Activated T-cell treated with anti-CD3 and anti-CD28 coated beads for 48 hours (primary cell): ENCODE results near the gene PAM16.

Source experiments
- DNase-seq: peaks from one replicate; pipeline ENCODE4 v3.0.0-alpha.2; 2020; ENCODE audit warnings: low read depth

PAM16 gene

DNA sequence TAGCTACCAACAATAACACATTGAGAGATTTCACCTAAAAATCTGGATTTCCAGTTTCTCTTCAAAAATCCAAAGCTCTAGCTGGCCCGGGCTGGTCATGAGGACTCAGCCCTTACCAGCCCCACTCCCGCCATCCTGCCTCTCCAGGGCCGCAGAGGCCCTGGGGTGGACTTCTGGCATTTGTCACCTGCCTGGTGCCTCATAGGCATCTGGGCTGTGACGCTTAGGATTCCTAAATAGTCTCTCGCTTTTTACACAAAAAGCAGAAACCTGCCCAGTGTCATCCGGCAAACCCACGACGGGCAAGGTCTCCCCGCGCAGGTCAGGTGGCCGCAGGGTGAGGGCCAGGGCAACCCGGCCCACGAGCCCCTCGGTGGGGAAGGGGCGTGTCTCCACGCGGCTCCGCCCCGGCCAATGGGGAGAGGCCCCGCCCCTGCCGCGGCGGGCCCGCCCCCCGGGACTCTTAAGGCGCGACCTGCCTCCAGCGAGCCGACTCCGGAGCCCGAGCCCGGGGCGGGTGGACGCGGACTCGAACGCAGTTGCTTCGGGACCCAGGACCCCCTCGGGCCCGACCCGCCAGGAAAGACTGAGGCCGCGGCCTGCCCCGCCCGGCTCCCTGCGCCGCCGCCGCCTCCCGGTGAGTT lies 20.4 kb upstream of the PAM16 start, which contains the start of gene VASN:
VASN (plus strand) TSS at position 492 of the 644 bp plus-strand sequence. CDS start 9,030 bp downstream, outside the sequence.
- peak; percentile 74 for DNase-seq

DNA sequence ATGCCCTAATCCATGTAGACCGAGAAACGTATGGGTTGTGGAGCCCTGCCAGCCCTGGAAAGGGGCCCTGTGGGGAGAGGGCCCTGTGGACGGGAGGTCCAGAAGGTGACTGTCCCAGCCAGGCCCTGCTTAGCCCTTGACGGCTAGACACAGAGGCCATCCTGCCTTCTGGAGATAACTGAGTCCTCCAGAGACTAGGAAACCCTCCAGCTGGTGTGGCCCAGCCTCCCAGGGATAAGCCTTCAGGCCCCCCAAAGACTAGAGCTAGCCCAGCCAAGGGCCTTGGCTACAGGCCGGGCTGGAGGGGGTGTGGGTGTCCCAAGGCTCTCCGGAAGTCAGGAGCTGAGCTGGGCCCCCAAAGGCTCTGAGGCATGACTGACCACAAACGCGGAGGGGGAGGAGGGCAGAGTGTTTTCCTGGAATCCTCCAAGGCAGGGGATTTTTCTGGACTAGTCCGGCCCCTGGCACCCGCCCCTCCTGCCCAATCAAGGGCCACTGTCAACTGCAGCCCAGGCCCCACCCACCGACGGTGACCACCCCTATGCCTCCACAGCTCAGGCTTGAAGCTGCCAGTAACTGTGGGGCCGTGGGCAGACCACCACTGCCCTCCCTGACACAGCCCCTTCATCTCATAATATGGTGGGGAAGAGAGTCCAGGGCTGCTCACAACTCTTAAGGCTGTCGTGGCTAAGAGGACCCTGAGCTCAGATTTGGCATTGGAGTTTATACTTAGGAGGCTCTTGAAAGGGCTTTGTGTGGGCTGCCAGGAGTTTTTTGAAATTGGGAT lies 19.6 kb upstream of the PAM16 start:
- DNase-seq = no peak

DNA sequence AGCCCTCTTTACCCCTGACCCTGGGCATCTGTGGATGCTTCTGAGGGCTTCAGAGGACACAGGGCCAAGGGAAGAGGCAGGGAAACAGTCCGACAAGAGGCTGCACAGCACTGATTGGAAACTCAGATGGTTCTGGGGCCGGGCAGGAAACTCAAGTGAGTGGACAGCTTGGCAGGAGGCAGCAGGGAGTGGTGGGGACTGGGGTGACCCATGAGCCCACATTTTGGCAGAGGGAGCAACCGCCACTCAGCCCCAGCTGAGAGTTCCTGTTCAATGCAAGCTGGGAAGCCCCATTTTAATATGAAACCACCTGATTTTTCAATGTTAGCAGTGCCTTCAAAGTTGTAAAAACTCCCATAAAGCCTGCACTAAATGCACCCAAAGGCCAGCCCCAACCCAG lies 19.0 kb upstream of the PAM16 start:
- DNase-seq = no peak

DNA sequence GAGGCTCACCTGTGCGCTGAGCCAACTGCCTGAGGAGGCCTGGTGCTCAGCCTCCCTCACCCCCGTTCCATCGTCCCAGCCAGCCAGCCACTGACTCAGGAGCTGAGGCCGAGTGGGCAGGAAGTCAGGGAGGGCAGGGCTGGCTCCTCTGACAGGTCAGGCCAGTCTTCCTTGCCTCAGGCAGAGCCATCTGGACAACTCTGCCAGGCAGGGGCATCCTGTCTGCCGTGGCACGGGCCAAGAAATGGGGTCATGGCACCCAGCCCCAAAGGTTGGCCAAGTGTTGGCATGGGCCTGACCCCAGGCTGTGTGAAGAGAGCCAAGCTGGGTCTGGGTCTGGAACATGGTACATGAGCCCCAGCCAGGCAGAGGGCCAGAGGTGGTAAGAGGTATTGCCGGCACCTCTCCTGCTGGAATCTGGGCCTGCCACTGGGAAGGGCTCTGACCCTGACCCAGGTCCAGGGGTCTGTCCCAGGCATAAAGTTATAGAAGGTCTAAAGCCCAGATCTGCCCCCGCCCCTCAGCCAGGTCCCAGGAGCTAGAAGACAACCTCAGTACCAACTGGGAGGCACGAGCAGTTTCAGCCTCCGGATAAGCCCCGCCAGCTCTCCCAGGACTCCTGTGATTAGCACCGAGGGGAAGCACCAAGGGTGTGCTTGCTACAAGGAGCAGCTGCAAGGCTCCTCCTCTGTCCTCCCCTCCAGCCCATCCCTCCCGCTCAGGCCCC lies 18.0 kb upstream of the PAM16 start:
- no peak for DNase-seq

DNA sequence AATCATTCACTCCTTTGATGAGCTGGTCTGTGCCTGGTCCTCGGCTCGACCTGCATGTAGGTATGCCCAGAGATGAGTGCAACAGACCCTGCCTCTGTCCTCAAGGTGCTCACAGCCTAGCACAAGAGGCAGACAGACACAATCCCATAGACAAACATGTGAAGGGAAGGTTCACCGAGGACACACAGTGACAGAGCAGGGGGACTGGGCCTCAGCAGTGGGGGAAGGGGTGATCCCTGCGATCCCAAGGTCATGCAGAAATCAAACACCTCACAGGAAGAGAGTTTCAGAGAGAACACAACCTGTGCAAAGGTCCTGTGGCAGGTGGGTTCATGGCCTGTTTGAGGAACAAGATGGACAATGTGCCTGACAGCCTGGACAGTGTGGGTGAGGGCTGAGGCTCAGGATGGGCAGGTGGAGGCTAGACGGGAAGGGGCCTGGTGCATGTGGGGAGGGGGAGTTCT lies 16.3 kb upstream of the PAM16 start:
- DNase-seq = no peak

DNA sequence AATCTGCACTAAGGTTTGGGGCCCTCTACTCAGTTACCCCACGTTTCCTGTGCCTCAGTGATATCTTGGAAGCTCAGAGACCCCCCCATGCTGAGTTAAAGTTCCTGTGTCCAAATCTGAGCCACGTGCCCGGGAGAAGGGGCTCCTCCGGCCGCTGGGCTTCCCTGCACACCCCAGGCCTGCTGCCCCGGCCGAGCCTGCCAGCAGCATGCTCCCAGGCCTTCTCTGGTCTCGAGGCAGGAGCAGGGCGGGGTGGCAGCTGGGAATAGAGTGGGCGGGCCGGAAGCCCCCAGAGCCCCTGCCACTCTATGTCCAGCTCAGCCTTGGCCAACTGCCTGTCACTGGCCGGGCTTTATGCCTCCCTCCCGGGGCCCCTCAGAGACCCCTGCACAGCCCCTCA lies 14.9 kb upstream of the PAM16 start:
- DNase-seq = no peak

DNA sequence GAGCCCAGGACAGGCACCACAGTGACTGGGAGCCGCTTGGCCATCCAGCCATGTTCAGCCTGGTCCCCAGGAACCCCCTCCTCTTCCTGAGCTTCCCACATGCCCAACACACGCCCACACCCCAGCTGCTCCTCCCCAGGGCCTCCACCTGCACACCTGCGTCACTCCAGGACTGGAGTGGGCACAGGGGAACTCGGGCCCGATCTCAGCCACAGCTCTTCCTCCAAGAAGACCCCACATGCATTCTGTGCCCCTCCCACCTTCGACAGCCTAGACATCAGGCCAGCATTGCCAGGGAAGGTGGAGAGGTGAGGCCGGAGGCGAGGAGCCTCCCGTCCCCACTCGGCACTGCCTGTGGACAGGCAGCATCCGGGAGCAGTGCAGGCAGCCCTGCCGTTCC lies 14.5 kb upstream of the PAM16 start:
- DNase-seq = no peak

DNA sequence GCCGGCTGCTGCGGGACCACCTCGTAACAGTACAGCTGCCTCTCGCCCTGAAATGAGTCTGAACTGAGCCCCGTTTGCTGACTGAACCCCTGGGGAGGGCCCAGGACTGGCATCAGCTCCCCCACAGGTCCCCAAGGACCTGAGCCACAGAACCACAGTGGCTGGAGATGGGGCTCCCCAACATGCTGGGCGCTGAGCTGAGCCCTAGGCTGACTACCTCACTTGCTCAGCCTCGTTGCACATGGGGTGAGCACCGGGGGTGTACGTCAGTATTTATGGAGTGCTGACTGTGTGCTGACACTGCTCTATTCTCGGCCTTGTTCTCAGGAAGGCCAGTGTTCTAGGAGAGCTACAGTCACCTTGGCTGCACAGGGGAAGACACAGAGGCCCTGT lies 13.9 kb upstream of the PAM16 start:
- no peak for DNase-seq

DNA sequence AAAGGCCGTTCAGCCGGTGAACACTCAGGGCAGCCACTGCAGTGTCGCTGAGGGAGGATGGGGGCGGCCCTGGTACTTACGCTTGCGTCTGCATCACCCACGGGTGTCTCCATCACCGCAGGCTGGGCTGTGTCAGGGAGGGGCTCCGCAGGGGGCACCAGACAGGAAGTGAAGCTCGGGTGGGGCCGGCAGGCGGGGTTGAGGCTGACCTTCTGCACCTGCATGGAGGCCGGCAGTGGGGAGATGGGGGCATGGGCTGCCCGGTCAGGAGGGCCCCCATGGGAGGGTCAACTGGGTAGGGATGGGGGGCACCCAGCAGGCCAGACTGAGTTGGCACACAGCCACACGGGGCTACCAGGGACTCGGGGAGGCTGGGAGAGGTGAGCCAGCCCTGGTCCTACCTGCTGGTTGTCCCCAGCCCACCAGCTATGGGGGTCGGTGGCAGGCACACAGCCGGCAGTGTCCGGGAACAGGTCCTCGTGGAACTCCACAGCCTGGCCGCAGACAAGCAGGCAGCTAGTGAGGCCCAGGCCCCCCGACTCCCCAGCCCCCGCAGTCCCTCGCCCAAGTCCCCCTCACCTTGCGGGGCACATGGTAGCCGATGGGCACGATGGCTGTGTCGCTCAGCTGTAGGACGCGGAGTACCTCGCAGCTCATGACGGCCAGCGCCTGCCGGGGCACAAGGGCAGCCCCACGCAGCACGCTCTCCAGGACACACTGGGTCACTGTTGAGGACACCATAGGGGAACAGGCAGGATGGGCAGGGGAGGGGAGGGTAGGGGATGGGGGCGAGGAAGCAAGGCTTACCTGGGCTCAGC lies 13.3 kb upstream of the PAM16 start:
- DNase-seq = no peak

DNA sequence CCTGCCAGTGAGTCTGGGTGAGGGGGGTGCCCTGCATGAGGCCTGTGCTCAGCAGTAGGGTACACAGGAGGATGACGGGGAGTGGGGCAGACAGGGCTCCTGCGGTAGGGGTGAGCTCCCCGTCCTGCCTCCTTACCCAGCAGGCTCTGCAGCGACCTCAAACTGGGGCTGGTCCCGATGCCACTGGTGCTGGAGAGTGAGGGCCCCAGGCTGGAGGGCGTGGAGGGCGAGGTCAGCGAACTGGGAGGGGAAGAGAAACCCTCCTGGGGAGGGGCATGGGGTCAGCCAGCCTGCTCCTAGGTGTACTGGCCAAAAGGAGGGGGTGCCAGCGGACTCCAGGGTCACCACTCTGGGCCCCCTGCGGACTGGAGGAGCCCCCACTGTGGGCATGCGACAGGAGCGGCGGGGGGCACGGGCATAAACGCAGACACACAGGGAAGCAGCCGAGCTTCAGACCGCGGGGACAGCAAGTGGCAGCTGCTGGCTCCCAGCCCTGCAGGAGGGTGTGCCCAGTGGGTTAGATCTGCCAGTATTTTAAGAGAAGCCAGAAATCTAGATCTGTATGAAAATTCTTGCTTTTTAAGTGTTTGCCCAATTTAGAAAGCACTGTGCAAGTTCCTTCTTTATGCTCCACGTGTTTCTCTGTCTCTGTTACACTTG lies 11.5 kb upstream of the PAM16 start:
- no peak for DNase-seq

DNA sequence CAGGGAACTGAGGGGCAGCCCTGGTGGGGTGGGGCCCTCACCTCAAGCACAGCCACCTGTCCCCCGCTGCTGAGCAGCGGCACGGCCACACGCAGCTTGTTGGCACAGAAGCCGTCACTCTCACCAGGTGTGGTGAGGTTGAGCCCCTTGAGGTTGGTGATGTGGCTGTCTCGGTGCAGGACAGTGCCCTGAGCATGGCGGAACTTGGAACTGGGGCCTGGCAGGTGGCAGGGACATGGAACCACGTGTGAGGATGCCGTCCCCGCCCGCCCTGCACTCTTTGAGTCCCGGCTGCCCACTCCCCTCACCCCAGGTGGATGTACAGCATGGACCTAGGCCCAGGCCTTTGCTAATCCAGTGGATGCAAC lies 10.8 kb upstream of the PAM16 start:
- DNase-seq = no peak

DNA sequence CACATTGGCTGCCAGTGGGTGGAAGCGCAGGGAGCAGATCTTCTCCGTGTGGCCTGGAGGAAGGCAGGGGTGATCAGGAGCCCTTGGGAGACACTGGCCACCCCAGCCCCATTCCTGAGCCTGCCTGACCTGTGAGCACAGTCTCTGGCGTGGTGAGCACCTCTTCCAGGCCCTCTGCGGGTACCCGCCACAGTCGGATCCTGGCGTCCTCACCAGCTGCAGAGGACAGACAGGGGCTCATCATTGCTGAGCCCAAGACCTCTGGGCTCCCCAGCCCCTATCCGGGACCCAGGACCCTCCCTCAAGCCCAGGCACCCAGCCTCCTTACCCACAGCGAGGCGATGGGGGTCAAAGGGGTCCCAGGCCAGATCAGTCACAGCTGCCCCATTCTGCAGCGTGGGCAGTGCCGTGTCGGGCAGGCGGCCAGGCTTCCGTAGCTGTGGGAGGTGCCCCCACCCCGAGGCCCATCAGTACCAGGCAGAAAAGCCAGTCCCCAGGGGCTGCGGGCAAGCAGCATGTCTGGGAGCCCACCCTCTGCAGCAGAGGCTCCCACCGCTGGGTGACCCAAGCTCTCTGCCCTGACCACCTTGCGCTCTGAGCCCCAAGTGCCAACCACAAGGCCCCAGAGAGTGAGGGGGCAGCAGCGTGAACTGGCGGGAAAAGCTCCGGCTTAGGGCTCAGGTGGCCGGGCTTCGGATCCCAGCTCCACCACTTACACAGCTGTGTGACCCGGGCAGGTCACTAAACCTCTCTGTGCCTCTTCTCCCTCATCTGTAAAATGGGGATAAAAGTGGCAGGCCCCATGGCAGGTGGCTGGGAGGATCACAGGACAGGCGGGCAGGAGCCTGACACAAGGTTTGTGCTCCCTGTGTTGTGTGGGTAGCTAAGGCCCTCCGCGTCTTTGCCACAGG lies 10.2 kb upstream of the PAM16 start:
- no peak for DNase-seq

DNA sequence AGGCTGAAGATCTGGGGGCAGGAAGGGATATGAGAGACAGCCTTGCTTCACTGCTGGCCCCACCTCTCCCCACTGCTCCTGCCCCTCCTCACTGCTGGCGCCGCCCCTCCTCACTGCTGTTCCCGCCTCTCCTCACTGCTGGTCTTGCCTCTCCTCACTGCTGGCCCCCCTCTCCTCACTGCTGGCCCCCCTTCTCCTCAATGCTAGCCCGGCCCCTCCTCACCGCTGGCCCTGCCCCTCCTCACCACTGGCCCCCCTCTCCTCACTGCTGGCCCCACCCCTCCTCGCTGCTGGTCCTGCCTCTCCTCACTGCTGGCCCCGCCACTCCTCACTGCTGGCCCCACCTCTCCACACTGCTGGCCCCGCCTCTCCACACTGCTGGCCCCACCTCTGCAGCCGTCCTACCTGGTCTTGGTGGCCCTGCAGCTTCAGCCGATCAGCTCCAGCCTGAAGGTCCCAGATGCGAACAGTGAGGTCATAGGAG lies 9.5 kb upstream of the PAM16 start:
- DNase-seq = no peak

DNA sequence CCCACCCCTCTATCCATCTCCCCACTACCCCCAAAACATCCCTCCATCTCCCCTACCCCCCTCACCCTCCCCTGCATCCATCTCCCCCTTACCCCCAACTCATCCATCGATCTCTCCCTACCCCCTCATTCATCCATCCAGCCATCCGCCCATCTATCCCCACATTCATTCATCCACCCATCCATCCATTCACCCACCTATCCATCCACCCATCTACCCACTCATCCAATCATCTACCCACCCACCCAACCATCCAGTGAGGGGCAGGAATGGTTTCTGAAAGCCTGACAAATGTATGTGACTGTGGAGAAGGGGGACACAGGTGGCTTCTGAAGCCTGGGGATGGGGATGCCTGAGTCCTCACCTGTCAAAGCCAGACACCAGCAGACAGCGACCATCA lies 8.8 kb upstream of the PAM16 start:
- DNase-seq = no peak

DNA sequence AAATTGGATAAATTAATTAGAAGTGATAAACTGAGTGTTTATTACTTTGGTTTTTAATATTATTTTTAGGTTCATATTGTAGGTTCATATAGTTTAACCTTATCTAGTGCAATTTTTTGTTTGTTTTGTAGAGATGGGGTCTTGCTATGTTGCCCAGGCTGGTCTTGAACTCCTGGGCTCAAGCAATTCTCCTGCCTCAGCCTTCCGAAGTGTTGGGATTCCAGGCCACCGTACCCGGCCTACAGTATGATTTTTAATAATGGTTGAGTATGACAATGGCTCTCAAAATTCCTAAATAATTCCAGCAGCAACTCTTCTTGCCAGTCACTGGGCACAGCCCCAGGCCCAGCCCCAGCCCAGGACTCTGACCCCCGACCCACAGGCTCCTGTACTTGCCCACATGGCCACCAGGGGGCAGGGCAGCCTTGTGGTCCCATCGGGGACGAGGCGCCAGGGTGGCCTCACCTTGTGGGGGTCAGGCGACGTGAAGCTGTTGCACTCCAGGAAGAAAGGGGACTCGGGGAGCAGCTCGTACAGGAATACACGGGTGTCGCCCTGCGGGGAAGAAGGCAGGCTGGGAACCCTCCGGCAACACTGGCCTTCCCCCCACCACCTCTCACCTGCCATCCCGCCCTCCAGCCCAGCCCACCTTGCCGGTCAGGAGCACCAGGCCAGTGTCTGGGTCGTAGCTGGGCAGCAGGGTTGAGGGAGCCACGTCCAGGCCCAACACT lies 7.9 kb upstream of the PAM16 start:
- peak; percentile 59 for DNase-seq

DNA sequence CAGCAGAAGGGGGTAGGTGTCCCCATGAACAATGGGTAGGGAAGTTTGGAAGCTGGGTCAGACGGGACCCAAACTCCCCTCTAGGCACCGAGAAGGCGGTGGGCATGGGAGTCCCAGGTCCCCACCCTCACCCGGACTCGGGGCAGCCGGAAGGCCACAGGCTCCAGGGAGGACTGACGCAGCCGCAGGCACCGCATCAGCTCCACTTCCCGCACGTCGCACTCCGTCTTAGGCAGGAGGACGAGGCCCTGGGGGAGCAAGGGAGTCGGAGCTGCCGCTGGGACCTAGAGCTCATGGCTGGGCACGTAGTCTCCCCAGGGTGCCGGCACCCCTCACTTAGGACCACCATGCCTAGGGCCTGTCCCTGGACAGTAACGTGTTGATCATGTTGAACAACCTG lies 7.1 kb upstream of the PAM16 start:
- DNase-seq = no peak

DNA sequence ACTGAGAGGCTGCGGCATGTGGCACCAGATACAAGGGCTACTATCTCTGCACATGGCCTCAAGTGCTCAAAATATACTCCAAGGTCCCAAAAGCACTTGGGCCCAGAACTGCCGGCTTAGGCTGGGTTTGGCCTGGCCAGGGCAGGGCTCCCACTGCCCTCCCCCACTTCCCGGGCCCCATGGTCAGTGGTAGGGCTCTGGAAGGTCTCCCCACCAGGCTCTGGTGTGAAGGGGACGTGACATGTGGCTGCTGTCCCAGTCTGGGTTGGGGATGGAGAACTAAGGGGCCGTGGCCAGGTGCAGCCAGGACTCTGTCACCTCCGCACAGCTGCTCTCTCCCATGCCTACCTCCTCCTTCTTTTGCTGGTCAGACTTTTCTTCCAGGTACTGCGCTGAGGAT lies 5.7 kb upstream of the PAM16 start:
- no peak for DNase-seq

DNA sequence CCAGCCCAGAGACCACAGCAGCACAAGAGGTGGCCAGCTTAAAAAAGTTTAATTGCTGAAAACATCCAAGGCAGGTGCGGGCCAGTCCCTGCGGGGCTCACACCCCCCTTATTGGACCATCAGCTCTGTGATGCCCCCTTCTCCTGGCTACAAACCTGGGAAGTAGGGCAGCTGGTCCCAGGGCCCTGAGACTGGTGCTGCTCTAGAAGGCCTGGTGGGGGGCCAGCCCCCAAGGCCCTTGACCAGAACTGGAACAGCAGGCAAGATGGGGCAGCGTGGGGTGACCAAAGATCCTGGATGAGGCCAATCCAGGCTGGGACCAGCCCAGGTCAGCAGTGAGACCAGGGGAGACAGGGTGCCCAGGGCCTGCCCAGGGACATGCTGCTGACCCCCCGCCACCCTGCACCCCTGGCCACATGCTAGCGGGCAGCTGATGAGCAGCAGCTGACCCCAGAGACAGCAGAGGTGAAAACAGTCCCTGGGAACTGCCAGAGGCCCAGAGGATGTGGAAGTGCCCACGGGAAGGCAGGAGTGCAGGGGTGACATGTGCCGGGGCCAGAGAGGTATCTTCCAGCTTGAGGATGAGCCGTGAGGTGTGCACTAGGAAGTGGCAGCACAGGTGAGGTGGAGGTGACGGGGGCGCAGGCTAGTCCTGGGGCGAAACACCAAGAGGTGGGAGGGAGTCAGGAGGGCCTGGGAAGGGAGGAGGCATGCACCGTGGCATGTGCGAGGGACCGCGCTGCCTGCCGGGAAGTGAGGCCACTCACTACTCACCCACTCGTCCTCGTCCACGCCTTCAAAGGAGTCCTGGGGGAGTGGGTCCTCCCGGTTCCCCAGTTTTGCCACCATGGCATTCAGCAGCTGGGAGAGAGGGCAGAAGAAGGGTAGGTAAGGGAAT lies 3.6 kb upstream of the PAM16 start:
- no peak for DNase-seq

DNA sequence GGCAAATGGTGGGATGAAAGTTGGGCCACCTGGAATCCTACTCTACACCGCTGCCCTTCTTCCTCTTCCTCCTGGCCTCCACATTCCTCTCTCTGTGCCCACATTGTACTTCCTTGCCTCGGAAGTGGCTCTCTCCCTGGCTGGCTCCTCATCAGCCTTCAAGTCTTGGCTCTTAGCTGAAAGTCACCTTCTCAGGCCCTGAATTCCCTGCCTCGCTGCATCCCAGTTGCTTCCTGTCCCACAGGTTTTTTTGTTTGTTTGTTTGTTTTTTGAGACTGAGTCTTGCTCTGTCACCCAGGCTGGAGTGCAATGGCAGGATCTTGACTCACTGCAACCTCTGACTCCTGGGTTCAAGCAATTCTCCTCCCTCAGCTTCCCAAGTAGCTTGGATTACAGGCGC lies 2.6 kb upstream of the PAM16 start:
- no peak for DNase-seq
